Measurements from ENCODE around the gene SLC27A5.

- TF ChIP-seq CTCF (IDR thresholded peaks at IDR 0.05): no peak
- peak; percentile 61 to 89 (median 70) for TF ChIP-seq POLR2AphosphoS5 (IDR thresholded peaks at IDR 0.05)
- TF ChIP-seq POLR2A (IDR thresholded peaks at IDR 0.05): no peak
Measured at GRCh38 chr19:58451358-58452101, 60.3 kb downstream of the SLC27A5 start, which contains the start of gene ZNF324B.
